Measurements from ENCODE around the gene MYO9A.
"Not testable (repeated sequence)": the region's sequence is repeated elsewhere in the genome, so short reads cannot be mapped to it uniquely, and the experiment has no call there.

Gene MYO9A

GRCh38 chr15:72042865-72043264 lies 75.1 kb downstream of the MYO9A start:
- no peak for DNase-seq (ENCODE audit: low read depth)

DNA sequence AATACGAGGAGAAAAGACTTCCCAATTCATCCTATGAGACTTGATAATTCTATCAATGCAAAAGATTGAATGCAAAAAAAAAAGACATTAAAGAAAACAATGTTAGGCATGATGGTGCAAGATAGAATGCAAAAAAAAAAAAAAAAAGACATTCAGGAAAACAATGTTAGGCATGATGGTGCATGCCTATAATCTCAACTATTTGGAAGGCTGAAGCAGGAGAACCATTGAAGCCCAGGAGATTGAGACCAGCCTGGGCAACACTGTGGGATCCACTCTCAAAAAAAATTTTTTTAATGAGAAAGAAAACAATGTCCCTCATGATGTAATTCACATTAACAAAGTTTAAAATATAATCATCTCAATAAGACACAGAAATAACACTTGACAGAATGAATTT lies 75.9 kb downstream of the MYO9A start:
- DNase-seq (ENCODE audit: low read depth): no peak

DNA sequence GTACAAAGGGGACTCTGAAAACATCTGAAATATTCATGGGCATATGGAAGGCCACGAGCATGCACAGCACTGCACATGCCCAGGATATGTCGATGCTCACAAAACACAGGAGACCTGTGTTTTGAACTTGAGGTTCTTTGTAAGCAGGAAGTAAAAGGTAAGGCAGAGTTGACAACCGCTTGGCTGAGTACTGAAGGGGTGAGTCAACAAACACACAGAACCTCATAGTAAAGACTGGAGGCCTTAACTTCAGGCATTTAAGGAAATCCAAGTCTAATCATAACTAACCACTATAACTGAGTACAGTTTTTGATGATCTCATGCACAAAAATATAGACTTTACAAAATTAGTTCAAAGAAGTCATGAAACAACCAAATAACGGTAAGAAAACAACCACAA lies 80.6 kb downstream of the MYO9A start:
- DNase-seq (ENCODE audit: low read depth): peak; percentile 51

- DNase-seq (ENCODE audit: low read depth): peak; percentile 34
Measured at GRCh38 chr15:72034859-72035650, 82.9 kb downstream of the MYO9A start.

DNA sequence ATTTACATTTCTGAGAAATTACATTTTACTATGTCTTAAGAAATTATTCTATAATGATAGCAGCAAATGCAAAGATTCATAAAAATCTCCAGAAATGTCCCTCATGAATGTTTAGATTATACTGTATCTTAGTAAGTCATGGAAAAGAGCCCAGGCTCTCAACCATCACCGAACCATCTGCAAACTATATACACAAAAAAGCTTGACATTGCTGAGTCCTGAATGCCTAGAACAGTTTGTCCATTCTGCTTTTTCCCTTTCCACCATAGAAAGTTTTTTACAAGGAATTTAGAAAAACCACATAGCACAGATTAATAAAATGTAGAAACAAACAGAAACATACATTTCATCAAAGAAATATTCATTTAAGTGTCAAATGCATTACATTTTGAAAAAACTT lies 83.6 kb downstream of the MYO9A start:
- no peak for DNase-seq (ENCODE audit: low read depth)

DNA sequence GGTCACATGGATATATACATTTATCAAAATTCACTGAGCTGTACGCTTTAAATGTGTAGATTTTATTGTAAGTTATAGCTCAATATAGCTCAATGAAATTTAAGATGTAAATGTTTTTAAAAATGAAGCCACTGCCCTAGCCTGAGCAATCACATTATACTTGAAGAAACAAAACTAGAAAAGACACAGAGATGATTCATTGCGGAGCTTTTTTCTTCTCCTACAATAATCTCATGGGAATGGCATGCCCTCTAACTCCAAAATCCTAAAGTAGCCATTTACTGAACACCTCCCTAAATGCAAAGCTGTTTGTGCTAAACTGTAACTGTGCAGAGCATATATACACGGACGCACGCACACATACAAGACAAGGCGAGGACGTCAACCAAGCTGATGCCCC lies 84.2 kb downstream of the MYO9A start:
- DNase-seq (ENCODE audit: low read depth): no peak

GRCh38 chr15:72033285-72033684 lies 84.7 kb downstream of the MYO9A start:
- DNase-seq (ENCODE audit: low read depth): no peak

- DNase-seq (ENCODE audit: low read depth): no peak
Measured at GRCh38 chr15:72021604-72022003, 96.3 kb downstream of the MYO9A start.

GRCh38 chr15:72020799-72021198 lies 97.2 kb downstream of the MYO9A start:
- no peak for DNase-seq (ENCODE audit: low read depth)

- not testable (repeated sequence) for DNase-seq (ENCODE audit: low read depth)
Measured at GRCh38 chr15:72014555-72014954, 103.4 kb downstream of the MYO9A start.

- no peak for DNase-seq (ENCODE audit: low read depth)
Measured at GRCh38 chr15:72013703-72014102, 104.2 kb downstream of the MYO9A start.

DNA sequence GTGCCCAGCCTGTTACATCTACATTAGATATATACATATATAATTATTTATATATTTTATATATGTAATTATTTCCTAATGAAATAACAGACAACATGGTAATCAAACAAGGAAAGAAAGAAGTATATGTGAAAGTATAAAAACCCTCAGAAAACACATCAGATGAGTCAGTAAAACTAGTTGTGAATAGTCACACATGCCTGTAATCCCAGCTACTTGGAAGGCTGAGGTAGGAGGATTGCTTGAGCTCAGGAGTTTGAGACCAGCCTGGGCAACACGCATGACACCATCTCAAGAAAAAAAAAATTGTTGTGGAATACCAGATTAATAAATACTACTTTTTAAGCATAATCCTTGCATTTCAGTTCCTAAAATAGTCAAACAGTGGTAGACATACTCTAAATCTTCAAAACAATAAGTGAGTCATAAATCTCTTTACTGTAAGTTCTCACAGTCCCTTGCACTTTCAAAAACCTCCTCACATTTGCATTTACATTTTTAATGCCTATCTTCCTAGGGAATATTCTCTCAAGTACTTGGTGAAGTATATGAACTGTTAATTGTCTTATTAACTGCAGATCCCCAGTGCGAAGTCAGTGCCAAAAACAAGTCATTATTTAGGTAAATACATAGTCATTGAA lies 106.5 kb downstream of the MYO9A start:
- no peak for DNase-seq (ENCODE audit: low read depth)

DNA sequence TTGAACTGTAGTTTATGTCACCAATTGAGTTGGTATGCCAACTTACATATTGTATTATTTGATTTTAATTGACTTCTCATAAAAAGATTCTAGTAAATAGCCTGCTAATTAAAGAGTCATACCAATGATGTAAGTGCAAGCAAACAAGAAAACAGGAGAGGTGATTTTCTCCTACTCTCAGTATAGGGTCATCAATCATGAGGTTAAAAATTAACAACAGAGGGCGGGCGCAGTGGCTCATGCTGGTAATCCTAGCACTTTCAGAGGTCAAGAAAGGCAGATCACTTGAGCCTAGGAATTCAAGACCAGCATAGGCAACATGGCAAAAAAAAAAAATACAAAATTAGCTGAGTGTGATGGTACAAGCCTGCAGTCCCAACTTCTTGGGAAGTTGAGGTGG lies 108.7 kb downstream of the MYO9A start:
- DNase-seq (ENCODE audit: low read depth): no peak

- no peak for DNase-seq (ENCODE audit: low read depth)
Measured at GRCh38 chr15:72006382-72006781, 111.6 kb downstream of the MYO9A start.

DNA sequence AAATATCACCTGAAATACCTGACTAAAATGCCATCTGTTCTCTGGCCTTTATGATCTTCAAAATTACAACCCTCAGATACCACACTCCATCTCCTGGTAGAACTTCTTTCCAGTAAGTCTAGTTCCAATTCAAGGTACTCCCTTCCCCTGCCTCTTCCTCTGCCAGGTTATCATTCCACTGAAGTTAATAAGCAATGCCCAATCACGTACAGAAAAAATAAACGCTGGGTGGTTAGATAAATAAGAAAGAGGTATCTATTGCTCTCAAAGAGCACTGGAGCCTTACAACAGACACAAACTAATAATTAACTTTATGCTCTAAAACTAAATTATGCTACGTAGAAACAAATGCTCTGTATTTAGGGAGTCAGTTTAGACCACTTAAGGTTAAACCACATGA lies 112.5 kb downstream of the MYO9A start:
- no peak for DNase-seq (ENCODE audit: low read depth)

DNA sequence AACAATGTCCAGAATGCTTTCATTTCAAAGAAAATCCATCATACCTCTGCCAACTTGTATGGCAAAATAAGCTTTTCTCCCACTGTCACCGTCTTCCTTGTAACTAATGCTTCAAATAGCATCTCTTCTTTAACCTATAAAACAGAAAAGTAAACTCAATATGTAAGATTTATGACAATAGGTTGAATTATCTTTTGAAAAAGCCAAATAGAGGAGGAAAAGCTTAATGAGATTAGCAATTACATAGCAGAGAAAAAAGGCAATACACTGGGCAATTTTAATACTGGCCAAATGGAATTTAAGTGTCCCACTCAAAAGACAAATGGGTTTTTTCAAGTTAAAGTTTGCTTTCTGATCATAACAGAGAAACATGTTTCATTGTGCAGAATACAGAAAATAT lies 118.1 kb downstream of the MYO9A start:
- no peak for DNase-seq (ENCODE audit: low read depth)

- not testable (repeated sequence) for DNase-seq (ENCODE audit: low read depth)
Measured at GRCh38 chr15:71998717-71999116, 119.2 kb downstream of the MYO9A start.

GRCh38 chr15:71997691-71998090 lies 120.3 kb downstream of the MYO9A start:
- DNase-seq (ENCODE audit: low read depth): peak; percentile 43

GRCh38 chr15:71975816-71976150 lies 142.2 kb downstream of the MYO9A start:
- DNase-seq (ENCODE audit: low read depth): no peak

DNA sequence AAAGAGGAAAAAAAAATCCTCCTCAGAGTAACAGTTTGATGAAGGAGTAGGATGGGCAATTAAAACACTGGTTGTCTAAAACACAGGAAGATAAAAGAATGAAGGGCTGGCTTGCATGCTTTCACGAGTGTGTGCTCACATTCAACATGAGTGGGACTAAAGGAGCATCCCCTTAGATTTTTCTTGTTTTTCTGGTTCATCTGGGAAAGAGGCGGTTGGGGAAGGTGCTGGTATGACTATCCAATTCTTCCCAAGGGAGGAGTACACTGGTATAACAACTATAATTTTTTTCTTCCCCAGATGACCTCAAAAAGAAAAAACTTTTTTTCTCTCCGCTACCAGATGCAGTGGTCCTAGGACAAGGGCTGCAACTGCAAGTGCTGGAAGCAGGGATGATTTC lies 143.7 kb downstream of the MYO9A start:
- no peak for DNase-seq (ENCODE audit: low read depth)

DNA sequence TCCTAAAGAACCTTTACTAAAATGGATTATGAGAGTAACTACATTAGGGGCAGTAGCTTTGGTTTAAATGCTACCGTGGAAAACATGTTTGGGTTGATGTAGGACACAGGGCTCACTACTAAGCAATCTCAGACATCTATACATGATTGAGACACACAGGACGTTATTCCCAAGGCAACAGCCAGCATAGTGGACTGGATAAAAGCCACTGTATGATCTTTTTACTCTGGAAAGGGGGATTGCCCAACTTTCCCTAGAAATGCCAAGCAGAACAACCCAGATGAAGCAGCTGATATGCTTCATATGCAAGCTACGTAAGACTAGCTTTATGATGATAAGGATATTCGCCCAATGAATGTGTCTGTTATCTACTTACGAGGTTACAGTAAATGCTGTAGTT lies 144.6 kb downstream of the MYO9A start:
- DNase-seq (ENCODE audit: low read depth): no peak

DNA sequence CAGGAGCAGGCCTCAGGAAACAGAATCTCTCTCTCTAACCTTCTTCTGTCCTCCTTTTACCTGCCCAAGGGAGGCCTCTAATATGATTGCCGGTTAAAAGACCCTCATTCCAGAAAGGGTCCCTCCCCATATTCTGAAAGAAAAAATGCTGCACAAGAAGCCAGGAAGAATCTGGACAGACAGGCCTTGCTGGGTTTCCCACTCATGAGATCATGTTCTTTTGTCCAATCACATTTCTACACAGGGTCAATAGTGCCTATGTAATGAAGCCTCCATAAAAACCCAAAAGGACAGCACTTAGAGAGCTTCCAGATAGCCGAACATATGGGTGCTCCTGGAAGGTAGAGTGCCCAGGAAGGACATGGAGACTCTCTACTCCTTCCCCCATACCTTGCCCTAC lies 146.0 kb downstream of the MYO9A start:
- DNase-seq (ENCODE audit: low read depth): no peak

DNA sequence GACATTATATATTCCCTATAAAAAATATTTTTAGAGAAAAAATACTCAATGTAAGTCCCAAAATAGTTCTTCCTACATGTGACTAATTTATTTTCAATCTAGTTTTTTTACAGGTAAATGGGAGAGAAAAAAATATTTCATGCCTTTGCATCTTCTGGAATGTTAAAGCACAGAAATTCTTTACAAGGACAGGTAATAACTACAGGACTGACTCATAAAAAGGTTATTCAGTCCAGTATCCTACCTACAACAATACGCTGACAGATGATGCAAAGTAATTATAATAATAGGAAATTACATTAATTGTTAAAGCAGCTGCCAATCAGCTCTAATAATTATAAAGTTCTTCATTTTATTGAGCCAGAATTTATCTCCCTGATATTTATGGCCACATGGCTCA lies 147.5 kb downstream of the MYO9A start:
- DNase-seq (ENCODE audit: low read depth): no peak

DNA sequence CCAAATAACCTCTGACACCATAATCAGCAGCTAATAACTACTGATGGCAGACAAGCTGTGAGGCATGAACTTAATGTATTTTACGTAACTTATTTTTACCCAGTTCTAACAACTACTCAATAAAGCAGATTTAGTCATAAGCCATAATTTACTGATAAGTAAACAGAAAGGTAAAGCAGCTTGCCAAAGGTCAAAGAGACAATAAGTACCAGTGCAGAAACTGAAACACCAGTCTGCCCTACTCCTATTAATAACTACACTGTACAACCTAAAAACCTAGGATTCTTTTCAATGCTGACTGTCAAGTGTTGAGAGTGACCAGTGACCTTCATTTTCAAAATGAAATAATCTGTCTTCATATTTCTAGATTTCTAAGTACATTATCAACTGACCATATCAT lies 155.4 kb downstream of the MYO9A start:
- no peak for DNase-seq (ENCODE audit: low read depth)
